GM21515 (cell line): ENCODE results near the gene CLIC1.
"Not testable (repeated sequence)": the region's sequence is repeated elsewhere in the genome, so short reads cannot be mapped to it uniquely, and the experiment has no call there.

Source experiments
- ATAC-seq: cut with Tn5 transposase; IDR thresholded peaks from one replicate; pipeline ENCODE4 v1.9.1; 2021; ENCODE audit not compliant: unreplicated experiment

Gene CLIC1

GRCh38 chr6:31723980-31724691, 12.2 kb downstream of the CLIC1 start:
- ATAC-seq = no peak

GRCh38 chr6:31723245-31723979, 12.9 kb downstream of the CLIC1 start, which contains the start of gene MPIG6B:
Gene MPIG6B, plus strand, starts transcription at chr6:31723373. Its CDS starts 11 bp downstream, at chr6:31723384.
- ATAC-seq = no peak

- ATAC-seq = no peak
Observed at GRCh38 chr6:31722173-31722572, 14.2 kb downstream of the CLIC1 start.

- ATAC-seq = no peak
Observed at GRCh38 chr6:31721351-31722020, 14.8 kb downstream of the CLIC1 start, which contains the start of gene LY6G6C. Gene LY6G6C, minus strand, starts transcription at chr6:31721746. Its CDS starts 67 bp downstream, at chr6:31721679.

GRCh38 chr6:31720196-31720770, 16.0 kb downstream of the CLIC1 start:
- ATAC-seq = no peak

GRCh38 chr6:31719001-31719400, 17.3 kb downstream of the CLIC1 start:
- no peak for ATAC-seq

- no peak for ATAC-seq
Observed at GRCh38 chr6:31718265-31718664, 18.1 kb downstream of the CLIC1 start.

GRCh38 chr6:31717499-31718222, 18.7 kb downstream of the CLIC1 start:
- ATAC-seq = no peak

GRCh38 chr6:31715022-31715958, 21.0 kb downstream of the CLIC1 start, which contains the start of gene LY6G6D:
Gene LY6G6D, plus strand, starts transcription at chr6:31715348. Its CDS starts 8 bp downstream, at chr6:31715356.
- no peak for ATAC-seq

GRCh38 chr6:31713991-31714684, 22.2 kb downstream of the CLIC1 start:
- no peak for ATAC-seq

GRCh38 chr6:31713465-31713864, 22.9 kb downstream of the CLIC1 start:
- no peak for ATAC-seq

- ATAC-seq = no peak
Observed at GRCh38 chr6:31712296-31712695, 24.0 kb downstream of the CLIC1 start.

- ATAC-seq = no peak
Observed at GRCh38 chr6:31711233-31711632, 25.1 kb downstream of the CLIC1 start.

- no peak for ATAC-seq
Observed at GRCh38 chr6:31710523-31711219, 25.7 kb downstream of the CLIC1 start.

- ATAC-seq = not testable (repeated sequence)
Observed at GRCh38 chr6:31709157-31709556, 27.2 kb downstream of the CLIC1 start.

- no peak for ATAC-seq
Observed at GRCh38 chr6:31708224-31708623, 28.1 kb downstream of the CLIC1 start.

- no peak for ATAC-seq
Observed at GRCh38 chr6:31707701-31708100, 28.6 kb downstream of the CLIC1 start.

- ATAC-seq = no peak
Observed at GRCh38 chr6:31706599-31706998, 29.7 kb downstream of the CLIC1 start, which contains the start of gene LY6G6F. Gene LY6G6F, plus strand, starts transcription at chr6:31706866. Its CDS starts 41 bp downstream, at chr6:31706907.
